CD14-positive monocyte (primary cell): ENCODE measurements around the gene OLFM1. TPM values are rescaled to one million over a fixed set of nuclear protein-coding genes. Genes with fewer than 3 reads are reported as not detected.

ENCODE experiments used
- DNase-seq, 3 donors: peaks; one replicate each; pipeline ENCODE4 v3.0.0-alpha.2; 2011 to 2022
- H2AFZ ChIP-seq: 2 replicates; pipeline ENCODE4 v1.6.0; 2012; ENCODE audit warnings: mild to moderate bottlenecking, low read depth, low read length, inconsistent platforms; ENCODE audit not compliant: insufficient read depth, poor library complexity, severe bottlenecking
- H3K27ac ChIP-seq, 2 donors: 1 replicate in 1 of 2; 2 replicates in 1 of 2; pipeline ENCODE4 v1.5.1; 2012 to 2013; ENCODE audit warnings: low read length in 2 of 2, control low read depth in 1 of 2, inconsistent platforms in 1 of 2, low read depth in 1 of 2, mild to moderate bottlenecking in 1 of 2
- H3K27me3 ChIP-seq, 2 donors: one replicate each; pipeline versions ENCODE4 v1.6.0 to v1.6.1; 2011 to 2013; ENCODE audit warnings: low read length in 2 of 2; ENCODE audit not compliant: control insufficient read depth in 2 of 2, insufficient read depth in 2 of 2
- H3K36me3 ChIP-seq, 2 donors: replicated peaks in 1 of 2; 1 replicate in 1 of 2; 2 replicates in 1 of 2; pipeline versions ENCODE4 v1.5.1 to v1.6.1; 2012 to 2013; ENCODE audit warnings: low read length in 2 of 2, control low read depth in 1 of 2, inconsistent platforms in 1 of 2, mild to moderate bottlenecking in 1 of 2; ENCODE audit not compliant: insufficient read depth in 2 of 2, control insufficient read depth in 1 of 2
- H3K4me1 ChIP-seq, 2 donors: 1 replicate in 1 of 2; 2 replicates in 1 of 2; pipeline versions ENCODE4 v1.5.1 to v1.6.1; 2012 to 2013; ENCODE audit warnings: low read length in 2 of 2, control low read depth in 1 of 2, inconsistent platforms in 1 of 2, mild to moderate bottlenecking in 1 of 2, moderate library complexity in 1 of 2; ENCODE audit not compliant: insufficient read depth in 2 of 2, control insufficient read depth in 1 of 2
- H3K4me2 ChIP-seq: replicated peaks from 2 replicates; pipeline ENCODE3; 2012; ENCODE audit warnings: low read length, moderate library complexity, mild to moderate bottlenecking; ENCODE audit not compliant: poor library complexity, severe bottlenecking; ENCODE audit errors: extremely low read depth
- H3K4me3 ChIP-seq, 3 experiments: fragments of 200-600 bp in 1 of 3; sonication (generic) in 1 of 3; replicated peaks in 1 of 3; 1 replicate in 2 of 3; 2 replicates in 1 of 3; pipeline ENCODE4 v1.5.1; 2011 to 2013; ENCODE audit warnings: low read length in 3 of 3, mild to moderate bottlenecking in 3 of 3, control low read depth in 2 of 3, low read depth in 2 of 3, inconsistent platforms in 1 of 3, moderate library complexity in 1 of 3
- H3K79me2 ChIP-seq: 2 replicates; pipeline ENCODE4 v1.6.0; 2012; ENCODE audit warnings: mild to moderate bottlenecking, control low read depth, inconsistent platforms, low read length, moderate library complexity; ENCODE audit not compliant: insufficient read depth
- H3K9ac ChIP-seq: 2 replicates; pipeline ENCODE4 v1.6.0; 2017; ENCODE audit warnings: low read length, mild to moderate bottlenecking; ENCODE audit not compliant: insufficient read depth, poor library complexity, severe bottlenecking
- H3K9me3 ChIP-seq, 2 donors: replicated peaks in 1 of 2; 1 replicate in 1 of 2; 2 replicates in 1 of 2; pipeline versions ENCODE4 v1.5.1 to v1.6.1; 2012 to 2013; ENCODE audit warnings: low read length in 2 of 2, control low read depth in 1 of 2; ENCODE audit not compliant: control insufficient read depth in 1 of 2, insufficient read depth in 1 of 2
- H4K20me1 ChIP-seq: 2 replicates; pipeline ENCODE4 v1.6.0; 2012; ENCODE audit warnings: mild to moderate bottlenecking, low read length, control low read depth, moderate library complexity; ENCODE audit not compliant: insufficient read depth
- H3K27ac Mint-ChIP-seq, 7 donors: one replicate each; pipeline ENCODE4 v1.8.0; 2020; ENCODE audit warnings: mild to moderate bottlenecking in 7 of 7, mixed read lengths in 7 of 7, moderate library complexity in 6 of 7, inconsistent platforms in 2 of 7
- H3K27me3 Mint-ChIP-seq, 3 donors: one replicate each; pipeline ENCODE4 v1.8.0; 2021 to 2022; ENCODE audit warnings: low read depth in 3 of 3, mild to moderate bottlenecking in 3 of 3, mixed read lengths in 3 of 3, moderate library complexity in 3 of 3, inconsistent platforms in 1 of 3
- H3K36me3 Mint-ChIP-seq, 2 donors: one replicate each; pipeline ENCODE4 v1.8.0; 2020; ENCODE audit warnings: mixed read lengths in 2 of 2, inconsistent platforms in 1 of 2, mild to moderate bottlenecking in 1 of 2
- H3K4me1 Mint-ChIP-seq: one replicate; pipeline ENCODE4 v1.8.0; 2020; ENCODE audit warnings: mild to moderate bottlenecking, mixed read lengths
- H3K4me3 Mint-ChIP-seq, 2 donors: one replicate each; pipeline ENCODE4 v1.8.0; 2020; ENCODE audit warnings: mild to moderate bottlenecking in 2 of 2, mixed read lengths in 2 of 2, moderate library complexity in 1 of 2
- H3K9me3 Mint-ChIP-seq, 7 donors: one replicate each; pipeline ENCODE4 v1.8.0; 2020 to 2022; ENCODE audit warnings: mixed read lengths in 7 of 7, mild to moderate bottlenecking in 6 of 7, moderate library complexity in 6 of 7, inconsistent platforms in 2 of 7
- WGBS: methylation state at CpG from one replicate; pipeline ENCODE4 v1.1.5; 2013; ENCODE audit warnings: missing lambda C conversion rate; ENCODE audit not compliant: insufficient coverage; 5-methylcytosine and 5-hydroxymethylcytosine counted together
- intact Hi-C, 2 donors: fragments of 100-400 bp; cut with micrococcal nuclease; formaldehyde crosslinking; loops; one replicate each; pipeline versions ENCODE4 v1.15.0 to v1.15.1; 2023
- polyA plus RNA-seq, 3 donors: library from polyadenylated mRNA; depleted of rRNA in 1 of 3; unstranded in 2 of 3; stranded (reverse) in 1 of 3; fragments of 300-500 nt in 2 of 3; fragments of >200 nt in 1 of 3; fragmentation: Illumina TruSeq in 2 of 3; gene quantifications; 1 replicate in 2 of 3; 2 replicates in 1 of 3; pipeline ENCODE4 v1.2.3, GENCODE V29; 2012 to 2021
- TF ChIP-seq, protein P1 (sequence below): fragments of 200-600 bp; IDR thresholded peaks from one replicate; pipeline ENCODE4 v1.8.0; 2022; ENCODE audit warnings: antibody characterized with exemption, mild to moderate bottlenecking

OLFM1 gene
- polyA plus RNA-seq, 3 donors, result 7.6 to 10.9 (median 9.4) TPM

GRCh38 chr9:135135929-135136315, 48.5 kb downstream of the OLFM1 start:
- Histone ChIP-seq H3K9ac (no peak overlapping the region), H4K20me1 (no peaks in the 10 kb centered on the region), H3K27ac (no peak overlapping the region), H3K36me3 (no peaks in the 10 kb centered on the region), H3K79me2 (no peaks in the 10 kb centered on the region), H3K27me3 (peaks cover 0 to 3% of the 10 kb centered on the region in 2 donors), H3K4me3 (no peak overlapping the region), H3K4me2 (no peak overlapping the region), H3K9me3 (peaks cover 0 to 12% of the 10 kb centered on the region in 2 donors), H2AFZ (no peak overlapping the region), H3K4me1 (no peaks in the 10 kb centered on the region)
- intact Hi-C loops, result no loop called here
- DNase-seq, result no peak
- Mint-ChIP-seq H3K27me3 (peaks cover 7 to 16% (median 9%) of the 10 kb centered on the region in 3 donors), H3K4me3 (no peak overlapping the region), H3K27ac (no peak overlapping the region), H3K36me3 (no peaks in the 10 kb centered on the region), H3K9me3 (peaks cover 0 to 15% (median 8%) of the 10 kb centered on the region in 7 donors), H3K4me1 (no peaks in the 10 kb centered on the region)
- 86% methylated on average over 4 of the region's 6 CpGs for WGBS
- TF ChIP-seq, protein P1, sequence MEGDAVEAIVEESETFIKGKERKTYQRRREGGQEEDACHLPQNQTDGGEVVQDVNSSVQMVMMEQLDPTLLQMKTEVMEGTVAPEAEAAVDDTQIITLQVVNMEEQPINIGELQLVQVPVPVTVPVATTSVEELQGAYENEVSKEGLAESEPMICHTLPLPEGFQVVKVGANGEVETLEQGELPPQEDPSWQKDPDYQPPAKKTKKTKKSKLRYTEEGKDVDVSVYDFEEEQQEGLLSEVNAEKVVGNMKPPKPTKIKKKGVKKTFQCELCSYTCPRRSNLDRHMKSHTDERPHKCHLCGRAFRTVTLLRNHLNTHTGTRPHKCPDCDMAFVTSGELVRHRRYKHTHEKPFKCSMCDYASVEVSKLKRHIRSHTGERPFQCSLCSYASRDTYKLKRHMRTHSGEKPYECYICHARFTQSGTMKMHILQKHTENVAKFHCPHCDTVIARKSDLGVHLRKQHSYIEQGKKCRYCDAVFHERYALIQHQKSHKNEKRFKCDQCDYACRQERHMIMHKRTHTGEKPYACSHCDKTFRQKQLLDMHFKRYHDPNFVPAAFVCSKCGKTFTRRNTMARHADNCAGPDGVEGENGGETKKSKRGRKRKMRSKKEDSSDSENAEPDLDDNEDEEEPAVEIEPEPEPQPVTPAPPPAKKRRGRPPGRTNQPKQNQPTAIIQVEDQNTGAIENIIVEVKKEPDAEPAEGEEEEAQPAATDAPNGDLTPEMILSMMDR, result no peak

DNA sequence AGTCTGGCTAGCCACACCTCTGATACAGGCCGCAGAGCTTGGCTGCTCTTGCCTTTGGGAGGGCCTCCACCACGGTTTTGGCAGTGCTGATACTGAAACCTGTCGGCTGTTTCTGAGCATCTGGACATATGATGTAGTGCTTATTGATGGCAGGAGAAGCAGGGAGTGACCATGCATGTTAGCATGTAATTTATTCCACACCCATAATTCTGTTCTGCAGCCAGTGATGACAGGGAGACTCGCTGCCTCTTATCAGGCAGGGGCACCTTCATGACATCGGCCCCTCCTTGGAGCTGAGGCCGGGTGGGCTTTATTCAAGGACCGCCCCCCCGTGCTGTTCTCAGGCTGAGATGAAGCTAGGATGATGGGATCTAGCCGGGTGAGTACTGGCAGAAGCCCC, 49.0 kb downstream of the OLFM1 start:
- H3K27ac Mint-ChIP-seq, result no peak overlapping the region
- no peak overlapping the region for H3K4me3 Mint-ChIP-seq
- no peaks in the 10 kb centered on the region for H3K36me3 Mint-ChIP-seq
- intact Hi-C loops, result no loop called here
- no peak overlapping the region for H3K9ac ChIP-seq
- H2AFZ ChIP-seq, result no peak overlapping the region
- H3K27ac ChIP-seq, result no peak overlapping the region
- peaks cover 0 to 3% of the 10 kb centered on the region in 2 donors for H3K27me3 ChIP-seq
- peaks cover 0 to 15% (median 8%) of the 10 kb centered on the region in 7 donors for H3K9me3 Mint-ChIP-seq
- peaks cover 0 to 12% of the 10 kb centered on the region in 2 donors for H3K9me3 ChIP-seq
- no peak overlapping the region for H3K4me3 ChIP-seq
- TF ChIP-seq, protein P1, result no peak
- no peaks in the 10 kb centered on the region for H3K4me1 ChIP-seq
- 77% methylated on average over 6 of the region's 9 CpGs for WGBS
- H3K4me2 ChIP-seq, result no peak overlapping the region
- no peak for DNase-seq
- H3K4me1 Mint-ChIP-seq, result no peaks in the 10 kb centered on the region
- no peaks in the 10 kb centered on the region for H4K20me1 ChIP-seq
- H3K36me3 ChIP-seq, result no peaks in the 10 kb centered on the region
- H3K27me3 Mint-ChIP-seq, result peaks cover 7 to 16% (median 7%) of the 10 kb centered on the region in 3 donors
- H3K79me2 ChIP-seq, result no peaks in the 10 kb centered on the region
